GM21526 (cell line): ENCODE results near the gene SF3A2.

Experiments
- ATAC-seq: cut with Tn5 transposase; IDR thresholded peaks from one replicate; pipeline ENCODE4 v1.9.1; 2021; ENCODE audit warnings: moderate library complexity; ENCODE audit not compliant: unreplicated experiment, low FRiP score

Gene SF3A2

GRCh38 chr19:2287585-2288337 is 51.1 kb downstream of the SF3A2 start:
- ATAC-seq = no peak

GRCh38 chr19:2288338-2288817 is 51.8 kb downstream of the SF3A2 start:
- ATAC-seq = no peak

DNA sequence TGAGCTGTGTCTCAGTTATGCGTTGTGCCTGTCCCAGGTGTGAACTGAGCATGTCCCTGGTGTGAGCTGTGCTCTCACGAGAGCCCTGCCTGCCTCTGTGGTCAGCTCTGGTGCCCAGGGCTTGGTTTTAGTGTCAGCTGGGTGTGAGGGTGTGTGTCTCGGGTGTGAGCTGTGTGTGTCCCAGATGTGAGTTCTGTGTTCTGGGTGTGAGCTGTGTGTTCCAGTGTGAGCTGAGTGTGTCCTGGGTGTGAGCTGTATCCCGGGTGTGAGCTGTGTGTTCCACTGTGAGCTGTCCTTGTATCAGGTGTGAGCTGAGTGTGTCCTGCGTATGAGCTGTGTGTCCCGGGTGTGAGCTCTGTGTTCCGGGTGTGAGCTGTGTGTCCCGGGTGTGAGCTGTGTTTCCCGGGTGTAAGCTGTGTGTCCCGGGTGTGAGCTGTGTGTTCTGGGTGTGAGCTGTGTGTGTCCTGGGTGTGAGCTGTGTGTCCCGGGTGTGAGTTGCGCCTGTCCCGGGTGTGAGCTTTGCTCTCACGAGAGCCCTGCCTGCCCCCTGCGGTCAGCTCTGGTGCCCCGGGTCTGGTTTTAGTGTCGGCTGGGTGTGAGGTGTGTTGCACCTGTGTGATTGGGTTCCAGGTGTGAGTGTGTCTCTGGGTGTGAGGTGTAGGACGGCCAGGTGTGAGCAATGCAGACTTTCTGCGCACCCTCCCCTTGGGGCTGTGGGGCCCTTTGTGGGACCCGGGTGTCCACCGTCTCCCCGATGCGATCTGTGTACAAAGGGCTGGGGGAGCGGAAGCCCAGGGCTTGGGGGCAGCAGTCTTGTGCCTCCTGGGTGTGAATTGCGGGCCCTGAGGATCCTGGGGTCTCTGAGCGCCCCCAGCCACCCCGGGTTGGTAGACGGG is 52.4 kb downstream of the SF3A2 start:
- ATAC-seq = no peak

- no peak for ATAC-seq
These were observed 53.3 kb downstream of the SF3A2 start for GRCh38 chr19:2289714-2290435.

DNA sequence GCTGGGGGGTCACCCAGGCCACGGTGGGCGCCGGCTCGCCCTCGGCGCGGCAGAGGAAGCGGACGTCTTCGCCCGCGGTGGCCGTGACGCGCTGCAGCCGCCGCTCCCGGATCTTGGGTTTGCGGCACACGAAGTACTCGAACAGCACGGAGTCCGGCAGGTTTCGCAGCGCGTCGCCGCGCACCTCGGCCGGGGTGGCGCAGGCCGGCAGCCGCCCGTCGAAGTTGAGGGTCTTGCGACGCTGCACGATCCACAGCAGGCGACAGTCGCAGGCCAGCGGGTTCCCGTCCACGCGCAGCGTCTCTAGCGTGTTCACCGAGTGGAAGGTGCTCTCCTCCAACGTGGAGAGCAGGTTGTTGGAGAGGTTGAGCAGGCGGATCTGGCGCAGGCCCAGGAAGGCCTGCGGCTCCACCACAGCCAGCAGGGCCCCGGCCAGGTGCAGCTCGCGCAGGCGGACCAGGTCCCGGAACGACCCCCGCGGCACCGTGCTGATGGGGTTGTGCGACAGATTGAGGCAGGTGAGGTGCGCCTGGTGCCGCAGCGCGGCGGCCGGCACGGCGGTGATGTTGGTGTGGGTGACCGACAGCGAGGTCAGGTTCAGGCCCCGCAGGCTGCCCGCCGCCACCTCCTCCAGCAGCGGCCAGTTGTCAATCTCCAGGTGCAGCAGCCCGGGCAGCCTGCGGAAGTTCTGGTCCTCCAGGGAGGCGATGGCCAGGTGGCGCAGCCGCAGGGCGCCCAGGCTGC is 54.0 kb downstream of the SF3A2 start:
- ATAC-seq = no peak

- no peak for ATAC-seq
These were observed 54.6 kb downstream of the SF3A2 start for GRCh38 chr19:2291185-2291751.

- ATAC-seq = no peak
These were observed 58.2 kb downstream of the SF3A2 start for GRCh38 chr19:2294687-2295335.

GRCh38 chr19:2296141-2296540 is 59.5 kb downstream of the SF3A2 start:
- no peak for ATAC-seq
